A549 treated with AZD9567 at 1 μM for 4 hours (cell line): Measurements from ENCODE around the gene OLIG2. TPM values are rescaled to one million over a fixed set of nuclear protein-coding genes. Genes with fewer than 3 reads are reported as not detected.

Experiments used
- total RNA-seq: library from RNA; stranded (reverse); fragments of 200-300 nt; extraction: Qiagen RNA extraction; gene quantifications from 5 replicates; pipeline ENCODE4 v1.2.3, GENCODE V29; 2022; ENCODE audit not compliant: insufficient read depth

OLIG2 gene
- total RNA-seq: not detected in 5 replicates

DNA sequence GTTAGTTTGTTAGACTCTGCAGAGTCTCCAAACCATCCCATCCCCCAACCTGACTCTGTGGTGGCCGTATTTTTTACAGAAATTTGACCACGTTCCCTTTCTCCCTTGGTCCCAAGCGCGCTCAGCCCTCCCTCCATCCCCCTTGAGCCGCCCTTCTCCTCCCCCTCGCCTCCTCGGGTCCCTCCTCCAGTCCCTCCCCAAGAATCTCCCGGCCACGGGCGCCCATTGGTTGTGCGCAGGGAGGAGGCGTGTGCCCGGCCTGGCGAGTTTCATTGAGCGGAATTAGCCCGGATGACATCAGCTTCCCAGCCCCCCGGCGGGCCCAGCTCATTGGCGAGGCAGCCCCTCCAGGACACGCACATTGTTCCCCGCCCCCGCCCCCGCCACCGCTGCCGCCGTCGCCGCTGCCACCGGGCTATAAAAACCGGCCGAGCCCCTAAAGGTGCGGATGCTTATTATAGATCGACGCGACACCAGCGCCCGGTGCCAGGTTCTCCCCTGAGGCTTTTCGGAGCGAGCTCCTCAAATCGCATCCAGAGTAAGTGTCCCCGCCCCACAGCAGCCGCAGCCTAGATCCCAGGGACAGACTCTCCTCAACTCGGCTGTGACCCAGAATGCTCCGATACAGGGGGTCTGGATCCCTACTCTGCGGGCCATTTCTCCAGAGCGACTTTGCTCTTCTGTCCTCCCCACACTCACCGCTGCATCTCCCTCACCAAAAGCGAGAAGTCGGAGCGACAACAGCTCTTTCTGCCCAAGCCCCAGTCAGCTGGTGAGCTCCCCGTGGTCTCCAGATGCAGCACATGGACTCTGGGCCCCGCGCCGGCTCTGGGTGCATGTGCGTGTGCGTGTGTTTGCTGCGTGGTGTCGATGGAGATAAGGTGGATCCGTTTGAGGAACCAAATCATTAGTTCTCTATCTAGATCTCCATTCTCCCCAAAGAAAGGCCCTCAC lies at the start of gene OLIG2:
Gene OLIG2, plus strand, starts transcription at position 447 of the 954 bp plus-strand sequence. CDS start 928 bp downstream, outside the sequence.

DNA sequence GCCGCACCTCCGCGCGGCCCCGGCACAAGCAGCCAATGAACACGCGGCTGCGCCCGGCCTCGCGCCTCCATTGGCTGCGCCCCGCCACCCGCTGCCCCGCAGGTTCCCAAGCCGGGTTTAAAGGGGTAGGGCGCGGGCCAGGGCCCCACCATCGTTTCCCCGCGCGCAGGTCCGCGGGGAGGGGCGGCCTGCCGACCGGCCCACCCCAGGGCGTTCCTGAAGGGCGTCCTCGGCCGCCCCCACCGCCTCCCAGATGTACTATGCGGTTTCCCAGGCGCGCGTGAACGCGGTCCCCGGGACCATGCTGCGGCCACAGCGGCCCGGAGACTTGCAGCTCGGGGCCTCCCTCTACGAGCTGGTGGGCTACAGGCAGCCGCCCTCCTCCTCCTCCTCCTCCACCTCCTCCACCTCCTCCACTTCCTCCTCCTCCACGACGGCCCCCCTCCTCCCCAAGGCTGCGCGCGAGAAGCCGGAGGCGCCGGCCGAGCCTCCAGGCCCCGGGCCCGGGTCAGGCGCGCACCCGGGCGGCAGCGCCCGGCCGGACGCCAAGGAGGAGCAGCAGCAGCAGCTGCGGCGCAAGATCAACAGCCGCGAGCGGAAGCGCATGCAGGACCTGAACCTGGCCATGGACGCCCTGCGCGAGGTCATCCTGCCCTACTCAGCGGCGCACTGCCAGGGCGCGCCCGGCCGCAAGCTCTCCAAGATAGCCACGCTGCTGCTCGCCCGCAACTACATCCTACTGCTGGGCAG lies 44.4 kb downstream of the OLIG2 start, which contains the start of gene OLIG1:
Gene OLIG1, plus strand, starts transcription at position 148 of the 750 bp plus-strand sequence. Its CDS starts 106 bp downstream, at position 254.

Other genes with a start within 250 kb of the OLIG2 start
- gene OLIG1, start 44.2 kb downstream of the OLIG2 start, total RNA-seq: 0.10 TPM in 1 of 5 replicates, not detected in the others
- 14.6 to 25.2 TPM (median 16.1 TPM) in 5 replicates for gene IFNAR2, start 204.0 kb downstream of the OLIG2 start, total RNA-seq
- 12.7 to 18.2 TPM (median 17.5 TPM) in 5 replicates for gene IL10RB, start 240.4 kb downstream of the OLIG2 start, total RNA-seq